H1 (cell line): Measurements from ENCODE around the gene CTSW. TPM values are rescaled to one million over a fixed set of nuclear protein-coding genes. Genes with fewer than 3 reads are reported as not detected.
A peak's percentile ranks its signal among the peaks of the same experiment; 100 is the strongest.

ENCODE experiments used
- CHD2 ChIP-seq: IDR thresholded peaks from 2 replicates; pipeline ENCODE4 v1.6.1; 2012; ENCODE audit warnings: low read length, improper control_type of control experiment
- CTCF ChIP-seq, 3 experiments: IDR thresholded peaks; 1 replicate in 2 of 3; 2 replicates in 1 of 3; pipeline versions ENCODE4 v1.5.1 to v1.6.1; 2011; ENCODE audit warnings: low read length in 3 of 3, mild to moderate bottlenecking in 3 of 3, inconsistent platforms in 2 of 3, low read depth in 1 of 3, moderate library complexity in 1 of 3; ENCODE audit not compliant: insufficient read depth in 1 of 3; ENCODE audit errors: control extremely low read depth in 1 of 3
- E2F6 ChIP-seq: IDR thresholded peaks from 2 replicates; pipeline ENCODE4 v1.6.1; 2012; ENCODE audit warnings: inconsistent platforms
- EGR1 ChIP-seq: IDR thresholded peaks from 2 replicates; pipeline ENCODE4 v1.6.1; 2011; ENCODE audit warnings: low read depth, low read length, borderline replicate concordance
- EZH2 ChIP-seq: fragments of 200-600 bp; sonication (generic); IDR thresholded peaks from 2 replicates; pipeline ENCODE4 v1.7.1; 2012; ENCODE audit warnings: low read depth, mild to moderate bottlenecking, moderate library complexity, low read length, inconsistent platforms; ENCODE audit not compliant: severe bottlenecking
- GTF2F1 ChIP-seq: IDR thresholded peaks from 2 replicates; pipeline ENCODE4 v1.6.1; 2012; ENCODE audit warnings: low read depth, low read length, improper control_type of control experiment, borderline replicate concordance
- JUND ChIP-seq: IDR thresholded peaks from 2 replicates; pipeline ENCODE4 v1.6.1; 2011; ENCODE audit warnings: mild to moderate bottlenecking, improper control_type of control experiment, low read length
- NANOG ChIP-seq: IDR thresholded peaks from 2 replicates; pipeline ENCODE4 v1.6.1; 2011; ENCODE audit warnings: low read length, low read depth, mild to moderate bottlenecking, inconsistent platforms; ENCODE audit not compliant: insufficient read depth, poor library complexity, severe bottlenecking
- POLR2AphosphoS5 ChIP-seq: IDR thresholded peaks from 2 replicates; pipeline ENCODE4 v1.6.1; 2011; ENCODE audit warnings: low read depth, low read length
- POU5F1 ChIP-seq: IDR thresholded peaks from 2 replicates; pipeline ENCODE4 v1.6.1; 2011; ENCODE audit warnings: low read depth, mild to moderate bottlenecking, low read length, moderate library complexity
- SP1 ChIP-seq: IDR thresholded peaks from 2 replicates; pipeline ENCODE4 v1.6.1; 2011; ENCODE audit warnings: low read depth, low read length
- TAF7 ChIP-seq: optimal IDR thresholded peaks from 2 replicates; pipeline ENCODE3; 2011; ENCODE audit warnings: low read depth, mild to moderate bottlenecking, inconsistent platforms, low read length, moderate library complexity, borderline replicate concordance
- polyA plus RNA-seq, 7 experiments: library from polyadenylated mRNA; depleted of rRNA in 3 of 7; stranded (reverse) in 5 of 7; unstranded in 2 of 7; fragments of >200 nt in 5 of 7; fragments of 200-250 nt in 2 of 7; gene quantifications; 1 replicate in 5 of 7; 2 replicates in 1 of 7; 4 replicates in 1 of 7; pipeline versions ENCODE4 v1.2.1 to v1.2.3, GENCODE V29; 2011 to 2013; ENCODE audit warnings: missing spikeins in 2 of 7, mixed read lengths in 2 of 7
- total RNA-seq: library from RNA; stranded (reverse); fragmentation: NEBNext Ultra II Directional; extraction: Animal tissue kit (Norgen Biotek cat#: 25700); gene quantifications from 2 replicates; pipeline ENCODE4 v1.2.1, GENCODE V29; 2021

Gene CTSW
- total and polyA plus RNA-seq, 2 of the 8 experiments (the other 6 are each of a cell fraction or from before 2014, with no cell fraction given): not detected

- TF ChIP-seq NANOG (no peak), TAF7 (no peak), POLR2AphosphoS5 (0 out of 2 replicates have a peak, but pooled peaks have one; percentile 7), SP1 (no peak), EGR1 (no peak), CHD2 (no peak), JUND (no peak), E2F6 (no peak), POU5F1 (no peak), CTCF (IDR thresholded peaks at IDR 0.05; ENCODE audit: control extremely low read depth in 1 of 3, insufficient read depth in 1 of 3, low read depth in 1 of 3, low read length in 3 of 3) (no peak), GTF2F1 (no peak), EZH2 (no peak)
Observed at GRCh38 chr11:65887723-65888162, 8.1 kb downstream of the CTSW start (continued).
